Hematopoietic multipotent progenitor cell treated with erythropoietin and hydrocortisone succinate and interleukin-3 and kit ligand, for 4 days (in vitro differentiated cells): ENCODE data around the gene RGS3.

Source experiments
- DNase-seq: peaks from one replicate; pipeline ENCODE4 v3.0.0-alpha.2; 2015

Gene RGS3

GRCh38 chr9:113514061-113514460, 50.5 kb downstream of the RGS3 start:
- no peak for DNase-seq

- no peak for DNase-seq
These were observed 51.2 kb downstream of the RGS3 start for GRCh38 chr9:113514748-113515147.

- no peak for DNase-seq
These were observed 52.3 kb downstream of the RGS3 start for GRCh38 chr9:113515862-113516261.

- DNase-seq: peak; percentile 60
These were observed 53.5 kb downstream of the RGS3 start for GRCh38 chr9:113516840-113517577.

- DNase-seq: no peak
These were observed 56.0 kb downstream of the RGS3 start for GRCh38 chr9:113519426-113520108.

GRCh38 chr9:113520109-113520642, 56.6 kb downstream of the RGS3 start:
- DNase-seq: no peak

- no peak for DNase-seq
These were observed 58.2 kb downstream of the RGS3 start for GRCh38 chr9:113521693-113522255.

GRCh38 chr9:113522419-113522818, 58.9 kb downstream of the RGS3 start:
- DNase-seq: no peak

- DNase-seq: no peak
These were observed 59.3 kb downstream of the RGS3 start for GRCh38 chr9:113522858-113523257.

- peak; percentile 41 for DNase-seq
These were observed 60.1 kb downstream of the RGS3 start for GRCh38 chr9:113523421-113524141.

GRCh38 chr9:113524468-113524867, 60.9 kb downstream of the RGS3 start:
- no peak for DNase-seq

- no peak for DNase-seq
These were observed 61.7 kb downstream of the RGS3 start for GRCh38 chr9:113525205-113525604.

GRCh38 chr9:113525831-113526230, 62.3 kb downstream of the RGS3 start:
- DNase-seq: no peak

GRCh38 chr9:113526231-113526746, 62.8 kb downstream of the RGS3 start:
- no peak for DNase-seq

GRCh38 chr9:113526841-113527240, 63.3 kb downstream of the RGS3 start:
- no peak for DNase-seq

GRCh38 chr9:113528088-113528487, 64.6 kb downstream of the RGS3 start:
- DNase-seq: no peak

GRCh38 chr9:113528811-113529210, 65.3 kb downstream of the RGS3 start:
- DNase-seq: no peak

- DNase-seq: no peak
These were observed 65.9 kb downstream of the RGS3 start for GRCh38 chr9:113529336-113530009.

- DNase-seq: no peak
These were observed 66.6 kb downstream of the RGS3 start for GRCh38 chr9:113530022-113530635.

GRCh38 chr9:113530942-113531341, 67.4 kb downstream of the RGS3 start:
- DNase-seq: no peak

- DNase-seq: no peak
These were observed 68.6 kb downstream of the RGS3 start for GRCh38 chr9:113531919-113532808.
